Central memory CD4-positive, alpha-beta T cell (primary cell): ENCODE data around the gene CCL3.
"Not testable (repeated sequence)": the region's sequence is repeated elsewhere in the genome, so short reads cannot be mapped to it uniquely, and the experiment has no call there.

Experiments used
- DNase-seq: peaks from one replicate; pipeline ENCODE4 v3.0.0; 2022

CCL3 gene

GRCh38 chr17:36083691-36084090 is 6.3 kb downstream of the CCL3 start:
- not testable (repeated sequence) for DNase-seq

GRCh38 chr17:36082482-36083120 is 7.3 kb downstream of the CCL3 start:
- peak; percentile 28 for DNase-seq

- not testable (repeated sequence) for DNase-seq
Measured at GRCh38 chr17:36081681-36082471, 8.1 kb downstream of the CCL3 start.

GRCh38 chr17:36074365-36074764 is 15.6 kb downstream of the CCL3 start:
- DNase-seq = no peak

GRCh38 chr17:36072431-36073121 is 17.4 kb downstream of the CCL3 start:
- DNase-seq = peak; percentile 6

GRCh38 chr17:36071751-36072150 is 18.2 kb downstream of the CCL3 start:
- no peak for DNase-seq

GRCh38 chr17:36070427-36070826 is 19.5 kb downstream of the CCL3 start:
- no peak for DNase-seq

- no peak for DNase-seq
Measured at GRCh38 chr17:36069136-36069535, 20.8 kb downstream of the CCL3 start.

- DNase-seq = no peak
Measured at GRCh38 chr17:36068524-36068923, 21.4 kb downstream of the CCL3 start.

- no peak for DNase-seq
Measured at GRCh38 chr17:36066365-36066985, 23.5 kb downstream of the CCL3 start.

GRCh38 chr17:36063786-36064541 is 26.0 kb downstream of the CCL3 start, which contains the start of gene CCL18:
TSS of gene CCL18 (plus strand) at chr17:36064272. CDS start at chr17:36064343, 71 bp downstream.
- DNase-seq = no peak

- no peak for DNase-seq
Measured at GRCh38 chr17:36060816-36061215, 29.1 kb downstream of the CCL3 start.

- no peak for DNase-seq
Measured at GRCh38 chr17:36059406-36059805, 30.5 kb downstream of the CCL3 start.

- no peak for DNase-seq
Measured at GRCh38 chr17:36057911-36058310, 32.0 kb downstream of the CCL3 start.

- DNase-seq = no peak
Measured at GRCh38 chr17:36055921-36056520, 33.9 kb downstream of the CCL3 start.

- no peak for DNase-seq
Measured at GRCh38 chr17:36055171-36055570, 34.8 kb downstream of the CCL3 start.

- no peak for DNase-seq
Measured at GRCh38 chr17:36049643-36050042, 40.3 kb downstream of the CCL3 start.

- no peak for DNase-seq
Measured at GRCh38 chr17:36048066-36048465, 41.9 kb downstream of the CCL3 start.
